Kidney glomerular epithelial cell (primary cell): ENCODE measurements around the gene NDOR1.
A peak's percentile ranks its signal among the peaks of the same experiment; 100 is the strongest.

ENCODE experiments used
- DNase-seq: peaks from one replicate; lab custom pipeline; 2025; lab: John Stamatoyannopoulos, UW

The NDOR1 gene

GRCh38 chr9:137199411-137200121, 5.9 kb upstream of the NDOR1 start:
- DNase-seq = no peak

GRCh38 chr9:137200311-137201204, 4.9 kb upstream of the NDOR1 start, which contains the start of gene TPRN:
TSS of gene TPRN (minus strand) at chr9:137200741. CDS start at chr9:137200711, 30 bp downstream.
- DNase-seq = peak; percentile 98

- no peak for DNase-seq
Observed at GRCh38 chr9:137201205-137201868, 4.2 kb upstream of the NDOR1 start.

- DNase-seq = no peak
Observed at GRCh38 chr9:137202966-137203365, 2.5 kb upstream of the NDOR1 start.

GRCh38 chr9:137204731-137205125, 772 bp upstream of the NDOR1 start:
- DNase-seq = no peak

GRCh38 chr9:137206602-137207001, 1.1 kb downstream of the NDOR1 start:
- no peak for DNase-seq

- no peak for DNase-seq
Observed at GRCh38 chr9:137211532-137211931, 6.0 kb downstream of the NDOR1 start.

- DNase-seq = no peak
Observed at GRCh38 chr9:137212520-137212919, 7.0 kb downstream of the NDOR1 start.

- DNase-seq = no peak
Observed at GRCh38 chr9:137213160-137214060, 7.9 kb downstream of the NDOR1 start.

GRCh38 chr9:137214620-137215019, 9.1 kb downstream of the NDOR1 start:
- no peak for DNase-seq

GRCh38 chr9:137215196-137215986, 9.9 kb downstream of the NDOR1 start:
- no peak for DNase-seq

- no peak for DNase-seq
Observed at GRCh38 chr9:137216188-137216965, 10.9 kb downstream of the NDOR1 start.

GRCh38 chr9:137217276-137218211, 12.0 kb downstream of the NDOR1 start:
- peak; percentile 60 for DNase-seq

- no peak for DNase-seq
Observed at GRCh38 chr9:137218212-137218753, 12.8 kb downstream of the NDOR1 start.

- DNase-seq = peak; percentile 24
Observed at GRCh38 chr9:137218754-137219271, 13.3 kb downstream of the NDOR1 start.

GRCh38 chr9:137219757-137220316, 14.3 kb downstream of the NDOR1 start:
- no peak for DNase-seq

- DNase-seq = no peak
Observed at GRCh38 chr9:137220317-137221094, 15.0 kb downstream of the NDOR1 start.
